GM12892 (cell line): ENCODE results near the gene EVC2.

Experiments
- POLR2A ChIP-seq: IDR thresholded peaks from 2 replicates; pipeline ENCODE4 v1.6.1; 2011; ENCODE audit warnings: low read depth, low read length, control low read depth
- POLR2AphosphoS5 ChIP-seq: IDR thresholded peaks from 2 replicates; pipeline ENCODE4 v1.6.1; 2011; ENCODE audit warnings: low read depth, low read length, control low read depth
- TAF1 ChIP-seq: IDR thresholded peaks from 2 replicates; pipeline ENCODE4 v1.6.1; 2011; ENCODE audit warnings: low read depth, mild to moderate bottlenecking, control low read depth, low read length, borderline replicate concordance

DNA sequence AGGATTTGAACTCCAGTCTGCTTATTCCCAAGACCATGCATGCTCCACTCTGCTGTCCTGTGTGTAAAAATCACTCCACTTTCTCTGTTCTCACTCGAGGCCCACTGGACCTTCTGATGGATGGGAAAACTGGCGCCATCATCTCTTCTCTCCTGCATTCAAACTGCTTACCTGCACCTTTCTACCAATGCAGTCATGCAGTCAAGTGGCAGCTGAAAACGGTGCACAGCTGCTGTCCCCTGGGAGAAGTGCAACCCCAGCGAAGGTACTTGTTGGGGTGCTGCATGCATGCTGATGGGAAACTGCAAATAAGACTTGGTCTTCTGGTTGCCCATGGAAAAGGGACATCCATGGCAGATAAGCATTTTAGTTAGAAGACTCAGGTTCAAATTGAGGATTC is 147.1 kb downstream of the EVC2 start:
- no peak for TF ChIP-seq POLR2A
- no peak for TF ChIP-seq TAF1
- TF ChIP-seq POLR2AphosphoS5, result no peak
